ENCODE results near the gene IL17F.

- TF ChIP-seq CTCF (IDR thresholded peaks at IDR 0.05), result no peak
- TF ChIP-seq POLR2A (IDR thresholded peaks at IDR 0.05), result no peak
Observed at GRCh38 chr6:52213127-52213526, 31.2 kb downstream of the IL17F start.

All from Peyer's patch (tissue), 4 donors.